SK-N-SH (cell line): ENCODE measurements around the gene RPS26. TPM values are rescaled to one million over a fixed set of nuclear protein-coding genes. Genes with fewer than 3 reads are reported as not detected.

Source experiments
- CTCF ChIA-PET: fragments of 300-600, 350-600 bp; formaldehyde crosslinking; extraction: SDS; loops from one replicate; lab custom pipeline; 2021; lab: Yijun Ruan, JAX
- POLR2A ChIA-PET: fragments of 350-600 bp; sonication (Branson Sonifier 250); formaldehyde crosslinking; extraction: SDS; loops from one replicate; lab custom pipeline; 2020; ENCODE audit warnings: antibody characterized with exemption, inconsistent platforms; lab: Yijun Ruan, JAX
- DNase-seq: peaks from one replicate; pipeline ENCODE4 v3.0.0; 2012
- H2AFZ ChIP-seq: fragments of 200-600 bp; sonication (generic); 2 replicates; pipeline ENCODE4 v1.8.1; 2016; ENCODE audit warnings: antibody characterized with exemption, mild to moderate bottlenecking, low read depth
- H3F3A ChIP-seq: fragments of 200-600 bp; sonication (generic); replicated peaks from 2 replicates; pipeline ENCODE3; 2016; ENCODE audit warnings: antibody characterized with exemption, mild to moderate bottlenecking; ENCODE audit not compliant: insufficient read depth
- H3K27ac ChIP-seq, 2 experiments: fragments of 200-500 bp in 1 of 2; fragments of 200-600 bp in 1 of 2; sonication (Bioruptor generic) in 1 of 2; sonication (generic), shearing (Covaris generic) in 1 of 2; 2 replicates each; pipeline versions ENCODE4 v1.5.1 to v1.6.1; 2014 to 2016; ENCODE audit warnings: low read depth in 2 of 2, inconsistent platforms in 1 of 2, low read length in 1 of 2, mild to moderate bottlenecking in 1 of 2, mixed read lengths in 1 of 2
- H3K27me3 ChIP-seq: fragments of 200-600 bp; sonication (generic), shearing (Covaris generic); 2 replicates; pipeline ENCODE4 v1.6.1; 2016; ENCODE audit warnings: mixed run types; ENCODE audit not compliant: insufficient read depth
- H3K36me3 ChIP-seq, 2 experiments: fragments of 200-500 bp in 1 of 2; fragments of 200-600 bp in 1 of 2; sonication (Bioruptor generic) in 1 of 2; sonication (generic) in 1 of 2; replicated peaks in 1 of 2; 2 replicates each; pipeline versions ENCODE3 to v1.5.1; 2014 to 2016; ENCODE audit warnings: low read length in 1 of 2, mild to moderate bottlenecking in 1 of 2; ENCODE audit not compliant: insufficient read depth in 2 of 2, control insufficient read depth in 1 of 2
- H3K4me1 ChIP-seq, 2 experiments: fragments of 200-500 bp in 1 of 2; fragments of 200-600 bp in 1 of 2; sonication (Bioruptor generic) in 1 of 2; sonication (generic), shearing (Covaris generic) in 1 of 2; 2 replicates each; pipeline versions ENCODE4 v1.5.1 to v1.6.1; 2014 to 2016; ENCODE audit warnings: low read depth in 1 of 2, low read length in 1 of 2, mixed run types in 1 of 2; ENCODE audit not compliant: insufficient read depth in 2 of 2, control insufficient read depth in 1 of 2
- H3K4me2 ChIP-seq: fragments of 200-600 bp; sonication (generic), shearing (Covaris generic); 2 replicates; pipeline ENCODE4 v1.6.1; 2017; ENCODE audit warnings: mixed run types
- H3K4me3 ChIP-seq, 2 experiments: fragments of 200-500 bp in 1 of 2; fragments of 200-600 bp in 1 of 2; sonication (Bioruptor generic) in 1 of 2; sonication (generic), shearing (Covaris generic) in 1 of 2; 2 replicates each; pipeline versions ENCODE4 v1.5.1 to v1.8.1; 2014 to 2016; ENCODE audit warnings: low read depth in 2 of 2, inconsistent platforms in 1 of 2, low read length in 1 of 2, mild to moderate bottlenecking in 1 of 2, mixed read lengths in 1 of 2, moderate library complexity in 1 of 2
- H3K79me2 ChIP-seq: fragments of 200-600 bp; sonication (generic); 2 replicates; pipeline ENCODE4 v1.8.1; 2017; ENCODE audit warnings: mild to moderate bottlenecking; ENCODE audit not compliant: insufficient read depth
- H3K9ac ChIP-seq: fragments of 200-600 bp; sonication (generic); 2 replicates; pipeline ENCODE4 v1.6.1; 2017; ENCODE audit warnings: mixed run types
- H3K9me2 ChIP-seq: fragments of 200-600 bp; sonication (generic); 2 replicates; pipeline ENCODE4 v1.6.1; 2017; ENCODE audit warnings: mixed run types
- H3K9me3 ChIP-seq: fragments of 200-600 bp; sonication (generic); 2 replicates; pipeline ENCODE4 v1.6.1; 2017; ENCODE audit warnings: mixed run types, mild to moderate bottlenecking, moderate library complexity
- H4K20me1 ChIP-seq: fragments of 200-600 bp; sonication (generic); 2 replicates; pipeline ENCODE4 v1.6.1; 2017; ENCODE audit warnings: mild to moderate bottlenecking, mixed run types; ENCODE audit not compliant: insufficient read depth
- CHD2 ChIP-seq: fragments of 150-350 bp; IDR thresholded peaks from 2 replicates; pipeline ENCODE4 v1.6.1; 2018; ENCODE audit warnings: low read length; ENCODE audit not compliant: partially characterized antibody
- EP300 ChIP-seq, 2 experiments: IDR thresholded peaks; 2 replicates each; pipeline versions ENCODE4 v1.4.0 to v1.6.1; 2012; ENCODE audit warnings: borderline replicate concordance in 1 of 2, low read depth in 1 of 2, low read length in 1 of 2
- FOXJ3 ChIP-seq: sonication (generic); formaldehyde crosslinking; IDR thresholded peaks from 2 replicates; pipeline ENCODE4 v1.5.1; 2020; ENCODE audit warnings: mild to moderate bottlenecking, missing genetic modification reagents
- FOXM1 ChIP-seq: IDR thresholded peaks from 2 replicates; pipeline ENCODE4 v1.4.0; 2012; ENCODE audit warnings: low read depth, mild to moderate bottlenecking
- GABPA ChIP-seq: IDR thresholded peaks from 2 replicates; pipeline ENCODE4 v1.4.0; 2012; ENCODE audit warnings: low read depth, mild to moderate bottlenecking
- JUND ChIP-seq: IDR thresholded peaks from 2 replicates; pipeline ENCODE4 v1.4.0; 2012
- MEF2A ChIP-seq: IDR thresholded peaks from 2 replicates; pipeline ENCODE4 v1.4.0; 2012; ENCODE audit warnings: low read depth, borderline replicate concordance
- POLR2AphosphoS5 ChIP-seq: IDR thresholded peaks from 2 replicates; pipeline ENCODE4 v1.6.1; 2012; ENCODE audit warnings: low read depth, low read length
- RAD21 ChIP-seq: IDR thresholded peaks from 2 replicates; pipeline ENCODE4 v1.6.1; 2012; ENCODE audit warnings: mild to moderate bottlenecking, low read length
- RCOR1 ChIP-seq: fragments of 150-350 bp; IDR thresholded peaks from 2 replicates; pipeline ENCODE4 v1.6.1; 2017; ENCODE audit warnings: antibody characterized with exemption, low read length
- RXRA ChIP-seq: IDR thresholded peaks from 2 replicates; pipeline ENCODE4 v1.4.0; 2012; ENCODE audit warnings: low read depth, mild to moderate bottlenecking, borderline replicate concordance
- TAF1 ChIP-seq: IDR thresholded peaks from 2 replicates; pipeline ENCODE4 v1.6.1; 2012; ENCODE audit warnings: low read depth, mild to moderate bottlenecking, low read length, moderate library complexity, borderline replicate concordance
- TCF12 ChIP-seq: IDR thresholded peaks from 2 replicates; pipeline ENCODE4 v1.4.0; 2012
- WGBS: methylation state at CpG from one replicate; pipeline ENCODE4 v1.1.6; 2017; ENCODE audit warnings: low lambda C conversion rate; 5-methylcytosine and 5-hydroxymethylcytosine counted together
- polyA plus RNA-seq, 3 experiments: library from polyadenylated mRNA; depleted of rRNA; stranded (reverse); fragments of >200 nt; gene quantifications; 2 replicates each; pipeline ENCODE4 v1.2.3, GENCODE V29; 2012
- TF ChIP-seq, protein P1 (sequence below): fragments of 150-350 bp; IDR thresholded peaks from 2 replicates; pipeline ENCODE4 v1.6.1; 2017; ENCODE audit warnings: antibody characterized with exemption, low read length, low read depth, borderline replicate concordance
- TF ChIP-seq, protein P2 (sequence below): fragments of 150-350 bp; IDR thresholded peaks from 2 replicates; pipeline ENCODE4 v1.6.1; 2016; ENCODE audit warnings: mild to moderate bottlenecking, low read depth, low read length
- TF ChIP-seq, protein P3 (sequence below): IDR thresholded peaks from 2 replicates; pipeline ENCODE4 v1.4.0; 2012; ENCODE audit warnings: low read depth
- TF ChIP-seq, protein P4 (sequence below): IDR thresholded peaks from 2 replicates; pipeline ENCODE4 v1.6.1; 2012; ENCODE audit warnings: mild to moderate bottlenecking, low read depth, low read length, moderate library complexity

RPS26 gene
- polyA plus RNA-seq, 1 of the 3 experiments (the other 2 are of a cell fraction), result 1,500 TPM

DNA sequence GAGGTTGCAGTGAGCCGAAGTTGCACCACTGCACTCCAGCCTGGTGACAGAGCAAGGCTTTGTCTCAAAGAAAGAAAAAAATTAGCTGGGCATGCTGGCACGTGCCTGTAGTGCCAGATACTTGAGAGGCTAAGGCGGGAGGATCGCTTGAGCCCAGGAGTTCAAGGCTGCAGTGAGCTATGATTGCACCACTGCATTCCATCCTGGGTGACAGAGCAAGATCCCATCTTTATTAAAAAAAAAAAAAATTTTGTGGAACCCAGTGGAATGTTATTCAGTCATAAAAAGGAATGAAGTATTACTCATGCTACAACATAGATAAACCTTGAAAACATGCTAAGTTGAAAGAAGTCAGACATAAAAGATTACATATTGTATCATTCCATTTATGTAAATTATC is 29.9 kb downstream of the RPS26 start:
- Histone ChIP-seq H3K4me3 (no peak overlapping the region), H3K27ac (no peak overlapping the region; a peak in 1 of 4 replicates), H2AFZ (no peak overlapping the region), H3K79me2 (no peaks in the 10 kb centered on the region), H4K20me1 (no peaks in the 10 kb centered on the region), H3K4me1 (no peaks in the 10 kb centered on the region), H3K9ac (no peak overlapping the region), H3F3A (no peaks in the 10 kb centered on the region), H3K36me3 (no peaks in the 10 kb centered on the region), H3K4me2 (no peak overlapping the region), H3K9me3 (no peaks in the 10 kb centered on the region), H3K27me3 (no peaks in the 10 kb centered on the region), H3K9me2 (no peaks in the 10 kb centered on the region)
- 74% methylated on average over 4 of the region's 4 CpGs for WGBS
- POLR2A ChIA-PET, result no interaction called here
- no peak for TF ChIP-seq FOXM1
- TF ChIP-seq FOXJ3, result no peak
- no peak for TF ChIP-seq TAF1
- TF ChIP-seq POLR2AphosphoS5, result no peak
- no peak for TF ChIP-seq RCOR1
- no peak for TF ChIP-seq CHD2
- TF ChIP-seq, protein P1, sequence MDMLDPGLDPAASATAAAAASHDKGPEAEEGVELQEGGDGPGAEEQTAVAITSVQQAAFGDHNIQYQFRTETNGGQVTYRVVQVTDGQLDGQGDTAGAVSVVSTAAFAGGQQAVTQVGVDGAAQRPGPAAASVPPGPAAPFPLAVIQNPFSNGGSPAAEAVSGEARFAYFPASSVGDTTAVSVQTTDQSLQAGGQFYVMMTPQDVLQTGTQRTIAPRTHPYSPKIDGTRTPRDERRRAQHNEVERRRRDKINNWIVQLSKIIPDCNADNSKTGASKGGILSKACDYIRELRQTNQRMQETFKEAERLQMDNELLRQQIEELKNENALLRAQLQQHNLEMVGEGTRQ, result no peak
- no peak for TF ChIP-seq TCF12
- TF ChIP-seq, protein P2, sequence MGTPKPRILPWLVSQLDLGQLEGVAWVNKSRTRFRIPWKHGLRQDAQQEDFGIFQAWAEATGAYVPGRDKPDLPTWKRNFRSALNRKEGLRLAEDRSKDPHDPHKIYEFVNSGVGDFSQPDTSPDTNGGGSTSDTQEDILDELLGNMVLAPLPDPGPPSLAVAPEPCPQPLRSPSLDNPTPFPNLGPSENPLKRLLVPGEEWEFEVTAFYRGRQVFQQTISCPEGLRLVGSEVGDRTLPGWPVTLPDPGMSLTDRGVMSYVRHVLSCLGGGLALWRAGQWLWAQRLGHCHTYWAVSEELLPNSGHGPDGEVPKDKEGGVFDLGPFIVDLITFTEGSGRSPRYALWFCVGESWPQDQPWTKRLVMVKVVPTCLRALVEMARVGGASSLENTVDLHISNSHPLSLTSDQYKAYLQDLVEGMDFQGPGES, result no peak
- TF ChIP-seq RAD21, result no peak
- TF ChIP-seq JUND, result no peak
- TF ChIP-seq GABPA, result no peak
- CTCF ChIA-PET, result interaction anchor here (2.3 kb wide), 1 partner anchor 25 kb away, joined by 8 read pairs; no protein-coding TSS in a partner anchor
- no peak for DNase-seq

DNA sequence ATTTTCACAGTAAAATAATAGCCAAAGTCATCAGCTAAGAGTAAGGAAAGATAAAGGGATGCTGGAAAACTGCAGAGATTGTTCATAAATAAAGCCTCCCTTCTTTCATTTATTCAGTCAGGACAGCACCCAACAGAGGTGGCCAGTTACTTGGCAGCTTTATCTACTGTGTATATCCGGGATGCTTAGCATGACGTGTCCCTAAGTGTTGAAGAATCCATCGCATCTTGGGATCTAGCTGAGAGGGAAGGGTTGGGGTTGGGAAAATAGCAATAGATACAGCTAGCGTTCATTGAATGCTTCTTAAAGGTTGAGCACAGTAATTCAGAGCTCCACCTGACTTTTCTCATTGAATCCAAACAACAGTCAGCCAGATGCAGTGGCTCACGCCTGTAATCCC is 32.7 kb downstream of the RPS26 start:
- Histone ChIP-seq H3F3A (peaks cover 10% of the 10 kb centered on the region), H3K9ac (no peak overlapping the region), H3K9me2 (no peaks in the 10 kb centered on the region), H3K4me3 (no peak overlapping the region), H4K20me1 (no peaks in the 10 kb centered on the region), H3K27ac (no peak overlapping the region), H3K27me3 (no peaks in the 10 kb centered on the region), H3K4me2 (no peak overlapping the region), H3K79me2 (no peaks in the 10 kb centered on the region), H3K9me3 (no peaks in the 10 kb centered on the region), H2AFZ (no peak overlapping the region), H3K4me1 (no peaks in the 10 kb centered on the region; a peak in 1 of 4 replicates), H3K36me3 (no peaks in the 10 kb centered on the region)
- no peak for DNase-seq
- 86% methylated on average over 5 of the region's 5 CpGs for WGBS
- CTCF ChIA-PET, result no interaction called here
- POLR2A ChIA-PET, result no interaction called here
- TF ChIP-seq, protein P2, result no peak
- TF ChIP-seq RXRA, result no peak
- TF ChIP-seq, protein P3, sequence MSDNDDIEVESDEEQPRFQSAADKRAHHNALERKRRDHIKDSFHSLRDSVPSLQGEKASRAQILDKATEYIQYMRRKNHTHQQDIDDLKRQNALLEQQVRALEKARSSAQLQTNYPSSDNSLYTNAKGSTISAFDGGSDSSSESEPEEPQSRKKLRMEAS, result no peak
- TF ChIP-seq, protein P1, result no peak
- TF ChIP-seq MEF2A, result no peak
- TF ChIP-seq EP300 (IDR thresholded peaks at IDR 0.05; ENCODE audit: borderline replicate concordance in 1 of 2, low read depth in 1 of 2, low read length in 1 of 2), result no peak
- TF ChIP-seq, protein P4, sequence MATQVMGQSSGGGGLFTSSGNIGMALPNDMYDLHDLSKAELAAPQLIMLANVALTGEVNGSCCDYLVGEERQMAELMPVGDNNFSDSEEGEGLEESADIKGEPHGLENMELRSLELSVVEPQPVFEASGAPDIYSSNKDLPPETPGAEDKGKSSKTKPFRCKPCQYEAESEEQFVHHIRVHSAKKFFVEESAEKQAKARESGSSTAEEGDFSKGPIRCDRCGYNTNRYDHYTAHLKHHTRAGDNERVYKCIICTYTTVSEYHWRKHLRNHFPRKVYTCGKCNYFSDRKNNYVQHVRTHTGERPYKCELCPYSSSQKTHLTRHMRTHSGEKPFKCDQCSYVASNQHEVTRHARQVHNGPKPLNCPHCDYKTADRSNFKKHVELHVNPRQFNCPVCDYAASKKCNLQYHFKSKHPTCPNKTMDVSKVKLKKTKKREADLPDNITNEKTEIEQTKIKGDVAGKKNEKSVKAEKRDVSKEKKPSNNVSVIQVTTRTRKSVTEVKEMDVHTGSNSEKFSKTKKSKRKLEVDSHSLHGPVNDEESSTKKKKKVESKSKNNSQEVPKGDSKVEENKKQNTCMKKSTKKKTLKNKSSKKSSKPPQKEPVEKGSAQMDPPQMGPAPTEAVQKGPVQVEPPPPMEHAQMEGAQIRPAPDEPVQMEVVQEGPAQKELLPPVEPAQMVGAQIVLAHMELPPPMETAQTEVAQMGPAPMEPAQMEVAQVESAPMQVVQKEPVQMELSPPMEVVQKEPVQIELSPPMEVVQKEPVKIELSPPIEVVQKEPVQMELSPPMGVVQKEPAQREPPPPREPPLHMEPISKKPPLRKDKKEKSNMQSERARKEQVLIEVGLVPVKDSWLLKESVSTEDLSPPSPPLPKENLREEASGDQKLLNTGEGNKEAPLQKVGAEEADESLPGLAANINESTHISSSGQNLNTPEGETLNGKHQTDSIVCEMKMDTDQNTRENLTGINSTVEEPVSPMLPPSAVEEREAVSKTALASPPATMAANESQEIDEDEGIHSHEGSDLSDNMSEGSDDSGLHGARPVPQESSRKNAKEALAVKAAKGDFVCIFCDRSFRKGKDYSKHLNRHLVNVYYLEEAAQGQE, result no peak
